ENCODE data around the gene PFDN5.

GRCh38 chr12:53346491-53346890 lies 51.1 kb downstream of the PFDN5 start:
- TF ChIP-seq EZH2phosphoT487 (IDR thresholded peaks at IDR 0.05; ENCODE audit: insufficient read depth, low read depth) (no peak), EZH2 (IDR thresholded peaks at IDR 0.05; ENCODE audit: insufficient read depth, poor library complexity, severe bottlenecking) (no peak)

Data from GM23248 (cell line).